B cell (primary cell): ENCODE data around the gene ZNF3. TPM values are rescaled to one million over a fixed set of nuclear protein-coding genes. Genes with fewer than 3 reads are reported as not detected.

Experiments used
- ATAC-seq: fragments of 200-7000 bp; cut with Tn5 transposase; one replicate; pipeline ENCODE4 v1.10.0; 2021; ENCODE audit warnings: low read depth, mild to moderate bottlenecking, moderate number of reproducible peaks, moderate library complexity
- CTCF ChIA-PET: fragments of 350-600 bp; sonication (Branson Sonifier 250); formaldehyde crosslinking; loops from one replicate; lab custom pipeline; 2021; ENCODE audit warnings: antibody characterized with exemption, inconsistent platforms; lab: Charles Lee
- POLR2A ChIA-PET: fragments of 350-600 bp; sonication (Branson Sonifier 250); formaldehyde crosslinking; loops from one replicate; lab custom pipeline; 2021; ENCODE audit warnings: antibody characterized with exemption; lab: Charles Lee
- DNase-seq: peaks from one replicate; pipeline ENCODE4 v3.0.0; 2013
- H2AFZ ChIP-seq: 2 replicates; pipeline ENCODE4 v1.6.1; 2012; ENCODE audit warnings: mild to moderate bottlenecking, low read depth, low read length; ENCODE audit not compliant: insufficient read depth, poor library complexity, severe bottlenecking
- H3K27ac ChIP-seq, 2 donors: 1 replicate in 1 of 2; 2 replicates in 1 of 2; pipeline ENCODE4 v1.5.1; 2012 to 2013; ENCODE audit warnings: low read length in 2 of 2, mild to moderate bottlenecking in 2 of 2, moderate library complexity in 1 of 2
- H3K27me3 ChIP-seq, 4 experiments: fragments of 200-600 bp in 1 of 4; sonication (generic) in 1 of 4; replicated peaks in 1 of 4; 1 replicate in 2 of 4; 2 replicates in 2 of 4; pipeline versions ENCODE4 v1.6.1 to v1.7.0; 2013 to 2016; ENCODE audit warnings: low read length in 3 of 4, mild to moderate bottlenecking in 2 of 4, mixed read lengths in 1 of 4, moderate library complexity in 1 of 4; ENCODE audit not compliant: insufficient read depth in 4 of 4, control insufficient read depth in 3 of 4; ENCODE audit errors: control extremely low read depth in 1 of 4
- H3K36me3 ChIP-seq, 2 experiments: replicated peaks in 1 of 2; 1 replicate in 1 of 2; 2 replicates in 1 of 2; pipeline versions ENCODE4 v1.6.1 to v1.7.1; 2013; ENCODE audit warnings: low read length in 1 of 2; ENCODE audit not compliant: insufficient read depth in 2 of 2, control insufficient read depth in 1 of 2; ENCODE audit errors: control extremely low read depth in 1 of 2, extremely low read depth in 1 of 2
- H3K4me1 ChIP-seq, 2 donors: fragments of 200-600 bp in 1 of 2; sonication (generic) in 1 of 2; 1 replicate in 1 of 2; 2 replicates in 1 of 2; pipeline versions ENCODE4 v1.5.1 to v1.6.1; 2013 to 2017; ENCODE audit warnings: low read length in 2 of 2; ENCODE audit not compliant: control insufficient read depth in 2 of 2, insufficient read depth in 2 of 2
- H3K4me2 ChIP-seq: replicated peaks from 2 replicates; pipeline ENCODE3; 2012; ENCODE audit warnings: mild to moderate bottlenecking, low read depth, low read length; ENCODE audit not compliant: poor library complexity, severe bottlenecking
- H3K4me3 ChIP-seq, 5 experiments: fragments of 200-600 bp in 1 of 5; sonication (generic) in 1 of 5; 1 replicate in 3 of 5; 2 replicates in 2 of 5; pipeline versions ENCODE4 v1.5.1 to v1.7.0; 2011 to 2016; ENCODE audit warnings: low read length in 4 of 5, mild to moderate bottlenecking in 4 of 5, low read depth in 2 of 5, control low read depth in 1 of 5, moderate library complexity in 1 of 5; ENCODE audit not compliant: insufficient read depth in 1 of 5; ENCODE audit errors: control extremely low read depth in 1 of 5, extremely low read depth in 1 of 5
- H3K79me2 ChIP-seq: fragments of 200-600 bp; sonication (generic); one replicate; pipeline ENCODE4 v1.6.0; 2016; ENCODE audit warnings: low read length; ENCODE audit not compliant: control insufficient read depth, insufficient read depth
- H3K9ac ChIP-seq: fragments of 200-600 bp; sonication (generic); 2 replicates; pipeline ENCODE4 v1.6.1; 2017; ENCODE audit warnings: mild to moderate bottlenecking, low read length, moderate library complexity
- H3K9me3 ChIP-seq, 3 donors: one replicate each; pipeline versions ENCODE4 v1.6.1 to v1.7.1; 2013; ENCODE audit warnings: low read length in 2 of 3; ENCODE audit not compliant: control insufficient read depth in 2 of 3, insufficient read depth in 1 of 3; ENCODE audit errors: control extremely low read depth in 1 of 3
- H4K20me1 ChIP-seq: 2 replicates; pipeline ENCODE4 v1.6.0; 2012; ENCODE audit warnings: mild to moderate bottlenecking, low read length; ENCODE audit not compliant: insufficient read depth, control insufficient read depth, poor library complexity, severe bottlenecking
- H3K27ac Mint-ChIP-seq: one replicate; pipeline ENCODE4 v1.8.0; 2021; ENCODE audit warnings: mixed read lengths
- H3K27me3 Mint-ChIP-seq: one replicate; pipeline ENCODE4 v1.8.0; 2021; ENCODE audit warnings: mixed read lengths
- H3K4me1 Mint-ChIP-seq: one replicate; pipeline ENCODE4 v1.8.0; 2021; ENCODE audit warnings: mixed read lengths
- H3K4me3 Mint-ChIP-seq: one replicate; pipeline ENCODE4 v1.8.0; 2021; ENCODE audit warnings: mixed read lengths
- H3K9me3 Mint-ChIP-seq: one replicate; pipeline ENCODE4 v1.8.0; 2022; ENCODE audit warnings: mixed read lengths; ENCODE audit not compliant: insufficient read depth
- EZH2 ChIP-seq: IDR thresholded peaks from 2 replicates; pipeline ENCODE4 v1.6.1; 2012; ENCODE audit warnings: borderline replicate concordance, low read depth, mild to moderate bottlenecking, moderate library complexity, low read length; ENCODE audit not compliant: insufficient read depth, poor library complexity, severe bottlenecking
- WGBS: methylation state at CpG from one replicate; pipeline ENCODE4 v1.1.5; 2013; ENCODE audit warnings: missing lambda C conversion rate; ENCODE audit not compliant: insufficient coverage; 5-methylcytosine and 5-hydroxymethylcytosine counted together
- intact Hi-C: fragments of 100-400 bp; cut with micrococcal nuclease; formaldehyde crosslinking; loops from one replicate; pipeline ENCODE4 v1.10.0; 2022
- polyA plus RNA-seq: library from polyadenylated mRNA; depleted of rRNA; stranded (reverse); fragments of >200 nt; gene quantifications from 2 replicates; pipeline ENCODE4 v1.2.3, GENCODE V29; 2012
- total RNA-seq, 2 donors: library from RNA; stranded (reverse); fragments of 120-200 nt in 1 of 2; gene quantifications; 1 replicate in 1 of 2; 2 replicates in 1 of 2; pipeline versions ENCODE4 v1.2.3 to v1.2.4, GENCODE V29; 2013 to 2022
- TF ChIP-seq, protein P1 (sequence below): fragments of 200-600 bp; IDR thresholded peaks from one replicate; pipeline ENCODE4 v1.8.0; 2022; ENCODE audit warnings: antibody characterized with exemption, mild to moderate bottlenecking

Gene ZNF3
- total and polyA plus RNA-seq, 2 donors (not counting 1 experiment from before 2014, with no cell fraction given) = 19.2 to 44.8 TPM

DNA sequence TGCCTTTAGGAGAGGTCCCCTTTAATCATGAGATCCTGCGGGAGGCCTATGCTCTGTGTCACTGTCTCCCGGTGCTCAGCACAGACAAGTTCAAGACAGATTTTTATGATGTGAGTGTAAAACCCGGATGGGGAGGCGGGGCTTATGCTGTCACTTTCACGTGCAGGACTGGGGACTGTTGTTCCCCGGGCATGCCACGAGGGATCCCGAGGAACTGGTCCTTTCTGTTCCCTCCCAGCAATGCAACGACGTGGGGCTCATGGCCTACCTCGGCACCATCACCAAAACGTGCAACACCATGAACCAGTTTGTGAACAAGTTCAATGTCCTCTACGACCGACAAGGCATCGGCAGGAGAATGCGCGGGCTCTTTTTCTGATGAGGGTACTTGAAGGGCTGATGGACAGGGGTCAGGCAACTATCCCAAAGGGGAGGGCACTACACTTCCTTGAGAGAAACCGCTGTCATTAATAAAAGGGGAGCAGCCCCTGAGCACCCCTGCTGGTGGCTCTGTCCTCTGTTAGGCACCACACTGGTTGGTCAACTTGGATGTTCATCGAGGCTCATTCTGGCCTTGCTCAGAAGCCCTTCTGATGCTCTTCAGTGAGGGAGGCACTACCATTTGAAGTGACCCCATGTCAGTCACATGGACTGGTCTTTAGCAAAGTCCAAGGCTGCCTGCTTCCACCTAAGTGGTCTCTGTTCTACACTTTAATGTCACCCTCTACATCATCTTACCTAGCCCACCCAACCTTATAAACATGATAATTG lies 10.1 kb upstream of the ZNF3 start:
- Histone ChIP-seq H3K36me3 (peaks cover 0 to 61% of the 10 kb centered on the region in 2 experiments), H3K4me2 (no peak overlapping the region), H3K27ac (no peak overlapping the region), H3K27me3 (no peaks in the 10 kb centered on the region), H3K9me3 (no peaks in the 10 kb centered on the region), H2AFZ (no peak overlapping the region), H3K9ac (no peak overlapping the region), H3K79me2 (peaks cover 14% of the 10 kb centered on the region), H3K4me1 (peaks cover 14 to 18% of the 10 kb centered on the region in 2 donors), H4K20me1 (peaks cover 35% of the 10 kb centered on the region), H3K4me3 (no peak overlapping the region)
- peak overlapping the region; percentile 64 for H3K27ac Mint-ChIP-seq
- WGBS = 91% methylated on average over 18 of the region's 19 CpGs
- peaks cover 19% of the 10 kb centered on the region for H3K4me1 Mint-ChIP-seq
- H3K9me3 Mint-ChIP-seq = no peaks in the 10 kb centered on the region
- ChIA-PET POLR2A (interaction anchor here (0.9 kb wide), 1 partner anchor 26 kb away, joined by 6 read pairs; no protein-coding TSS in a partner anchor), CTCF (interaction anchor here (0.8 to 0.9 kb wide), 3 partner anchors 39 to 178 kb away, joined by 3 to 4 read pairs (median 3); no protein-coding TSS in a partner anchor)
- TF ChIP-seq, protein P1, sequence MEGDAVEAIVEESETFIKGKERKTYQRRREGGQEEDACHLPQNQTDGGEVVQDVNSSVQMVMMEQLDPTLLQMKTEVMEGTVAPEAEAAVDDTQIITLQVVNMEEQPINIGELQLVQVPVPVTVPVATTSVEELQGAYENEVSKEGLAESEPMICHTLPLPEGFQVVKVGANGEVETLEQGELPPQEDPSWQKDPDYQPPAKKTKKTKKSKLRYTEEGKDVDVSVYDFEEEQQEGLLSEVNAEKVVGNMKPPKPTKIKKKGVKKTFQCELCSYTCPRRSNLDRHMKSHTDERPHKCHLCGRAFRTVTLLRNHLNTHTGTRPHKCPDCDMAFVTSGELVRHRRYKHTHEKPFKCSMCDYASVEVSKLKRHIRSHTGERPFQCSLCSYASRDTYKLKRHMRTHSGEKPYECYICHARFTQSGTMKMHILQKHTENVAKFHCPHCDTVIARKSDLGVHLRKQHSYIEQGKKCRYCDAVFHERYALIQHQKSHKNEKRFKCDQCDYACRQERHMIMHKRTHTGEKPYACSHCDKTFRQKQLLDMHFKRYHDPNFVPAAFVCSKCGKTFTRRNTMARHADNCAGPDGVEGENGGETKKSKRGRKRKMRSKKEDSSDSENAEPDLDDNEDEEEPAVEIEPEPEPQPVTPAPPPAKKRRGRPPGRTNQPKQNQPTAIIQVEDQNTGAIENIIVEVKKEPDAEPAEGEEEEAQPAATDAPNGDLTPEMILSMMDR = no peak
- TF ChIP-seq EZH2 = no peak
- ATAC-seq = no peak
- intact Hi-C loops = no loop called here
- no peaks in the 10 kb centered on the region for H3K27me3 Mint-ChIP-seq
- DNase-seq = no peak
- H3K4me3 Mint-ChIP-seq = no peak overlapping the region
